Measurements from ENCODE around the gene TBPL2. TPM values are rescaled to one million over a fixed set of nuclear protein-coding genes. Genes with fewer than 3 reads are reported as not detected.

The TBPL2 gene
- total and polyA plus RNA-seq, 4 experiments from 2014 or later = not detected

DNA sequence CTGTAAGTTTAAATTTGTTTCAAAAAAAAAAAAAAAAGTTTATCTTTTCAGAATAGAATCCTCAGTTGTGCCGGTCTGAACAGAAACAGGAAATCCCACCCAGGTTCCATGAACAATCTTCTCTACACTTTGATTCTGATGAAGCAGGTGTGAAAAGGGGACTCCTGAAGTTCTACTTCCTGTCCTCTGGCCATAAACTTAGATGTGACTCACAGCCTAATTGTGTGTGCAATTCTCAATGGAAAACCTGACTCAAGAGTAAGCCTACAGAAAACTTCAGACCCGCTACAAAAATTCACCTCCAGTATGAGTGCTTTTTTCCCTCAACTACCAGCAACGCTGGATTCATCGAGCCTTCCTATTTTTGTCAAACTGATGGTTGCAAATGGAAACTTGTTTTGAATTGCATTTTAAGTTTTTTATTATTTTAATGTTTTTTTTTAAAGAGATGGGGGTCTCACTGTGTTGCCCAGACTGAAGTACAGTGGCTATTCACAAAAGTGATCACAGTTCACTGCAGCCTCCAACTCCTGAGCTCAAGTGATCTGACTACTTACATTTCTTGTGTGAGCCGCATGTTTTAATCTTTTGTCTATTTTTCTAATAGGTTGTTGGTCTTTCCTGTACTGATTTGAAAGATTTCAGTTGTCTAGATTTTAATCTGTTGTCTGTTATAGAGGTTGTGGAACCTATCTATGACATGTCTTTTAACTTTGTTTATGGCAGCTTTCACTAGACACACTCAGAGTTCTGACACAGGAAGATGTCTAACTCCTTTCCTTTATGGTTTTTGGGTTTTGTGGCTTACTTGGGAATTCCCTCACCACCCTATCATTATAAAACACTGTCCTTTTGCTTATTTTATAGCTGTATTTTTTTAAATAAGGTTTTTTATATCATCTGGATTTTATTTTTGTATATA lies 66.4 kb downstream of the TBPL2 start:
- peak overlapping the region; percentile 33 for H3K27ac ChIP-seq (ENCODE audit: low read depth, low read length)
- ChIA-PET CTCF (ENCODE audit: partially characterized antibody) (interaction anchor here (0.7 to 3.7 kb wide), 9 partner anchors 10 to 102 kb away, joined by 3 to 20 read pairs (median 4); partner anchors contain the start of gene FBXO34), POLR2A (ENCODE audit: partially characterized antibody) (interaction anchor here (0.6 to 3.4 kb wide), 12 partner anchors 10 to 102 kb away, joined by 3 to 14 read pairs (median 4); partner anchors contain the start of gene ATG14)
- H3K4me3 ChIP-seq (ENCODE audit: low read length in 2 of 2) = peak overlapping the region in 1 of 2 donors; percentile 18
- no peaks in the 10 kb centered on the region for H3K9me3 Mint-ChIP-seq
- H3K9me3 ChIP-seq (ENCODE audit: control insufficient read depth in 1 of 2, low read length in 2 of 2) = no peaks in the 10 kb centered on the region
- intact Hi-C loops (cut with micrococcal nuclease) = loop anchor here (5.0 kb wide), 2 partner anchors 37 to 38 kb away; partner anchors contain the start of gene ATG14
- H3K36me3 Mint-ChIP-seq = peaks cover 44 to 55% of the 10 kb centered on the region in 2 donors
- H3K36me3 ChIP-seq (ENCODE audit: insufficient read depth, low read length) = peaks cover 27% of the 10 kb centered on the region
- peak overlapping the region; percentile 52 to 87 (median 58) for H3K4me3 Mint-ChIP-seq
- peaks cover 33% of the 10 kb centered on the region for H3K4me1 ChIP-seq (ENCODE audit: insufficient read depth, low read length)
- H3K27me3 ChIP-seq (ENCODE audit: insufficient read depth, low read length) = no peaks in the 10 kb centered on the region
- peak; percentile 68 to 85 (median 70) for DNase-seq
- H3K4me1 Mint-ChIP-seq = peaks cover 32 to 49% (median 38%) of the 10 kb centered on the region in 4 donors
- no peaks in the 10 kb centered on the region for H3K27me3 Mint-ChIP-seq
- peak overlapping the region; percentile 81 to 98 (median 89) for H3K27ac Mint-ChIP-seq

DNA sequence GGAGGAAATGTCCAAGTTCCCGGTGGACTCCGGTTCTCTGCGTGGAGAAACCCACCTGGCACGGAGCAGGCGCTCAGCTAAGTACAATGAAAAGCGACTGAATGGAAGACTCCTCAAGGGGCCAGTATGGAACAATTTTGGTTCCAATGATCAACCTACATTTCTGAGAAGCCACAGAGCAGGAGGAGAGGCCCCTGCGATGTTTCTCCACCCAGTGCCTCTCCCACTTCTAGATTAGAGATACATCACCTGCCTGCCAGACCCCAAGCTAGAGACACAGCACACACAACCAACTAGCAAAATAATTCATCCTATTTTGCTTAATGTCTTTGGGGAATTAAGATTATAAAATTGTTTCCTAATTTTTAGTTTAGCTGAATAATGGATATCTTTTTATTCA lies 67.6 kb downstream of the TBPL2 start:
- peaks cover 24% of the 10 kb centered on the region for H3K36me3 ChIP-seq (ENCODE audit: insufficient read depth, low read length)
- Mint-ChIP-seq H3K27me3 (no peaks in the 10 kb centered on the region), H3K9me3 (no peaks in the 10 kb centered on the region), H3K4me3 (no peak overlapping the region), H3K36me3 (peaks cover 43 to 54% of the 10 kb centered on the region in 2 donors), H3K27ac (peak overlapping the region; percentile 36 to 92 (median 75)), H3K4me1 (peaks cover 32 to 43% (median 38%) of the 10 kb centered on the region in 4 donors)
- no peak overlapping the region for H3K4me3 ChIP-seq (ENCODE audit: low read length in 2 of 2)
- intact Hi-C loops (cut with micrococcal nuclease) = loop anchor here (5.0 kb wide), 2 partner anchors 36 to 39 kb away; partner anchors contain the start of gene ATG14
- POLR2A ChIA-PET (ENCODE audit: partially characterized antibody) = interaction anchor here (1.4 to 3.4 kb wide), 2 partner anchors 9 to 35 kb away, joined by 3 to 12 read pairs; no protein-coding TSS in a partner anchor
- H3K27ac ChIP-seq (ENCODE audit: low read depth, low read length) = no peak overlapping the region
- DNase-seq = no peak
- no peaks in the 10 kb centered on the region for H3K27me3 ChIP-seq (ENCODE audit: insufficient read depth, low read length)
- peaks cover 33% of the 10 kb centered on the region for H3K4me1 ChIP-seq (ENCODE audit: insufficient read depth, low read length)
- CTCF ChIA-PET (ENCODE audit: partially characterized antibody) = interaction anchor here (0.7 to 3.7 kb wide), 6 partner anchors 9 to 101 kb away, joined by 3 to 20 read pairs (median 3); partner anchors contain the start of gene FBXO34
- H3K9me3 ChIP-seq (ENCODE audit: control insufficient read depth in 1 of 2, low read length in 2 of 2) = no peaks in the 10 kb centered on the region

DNA sequence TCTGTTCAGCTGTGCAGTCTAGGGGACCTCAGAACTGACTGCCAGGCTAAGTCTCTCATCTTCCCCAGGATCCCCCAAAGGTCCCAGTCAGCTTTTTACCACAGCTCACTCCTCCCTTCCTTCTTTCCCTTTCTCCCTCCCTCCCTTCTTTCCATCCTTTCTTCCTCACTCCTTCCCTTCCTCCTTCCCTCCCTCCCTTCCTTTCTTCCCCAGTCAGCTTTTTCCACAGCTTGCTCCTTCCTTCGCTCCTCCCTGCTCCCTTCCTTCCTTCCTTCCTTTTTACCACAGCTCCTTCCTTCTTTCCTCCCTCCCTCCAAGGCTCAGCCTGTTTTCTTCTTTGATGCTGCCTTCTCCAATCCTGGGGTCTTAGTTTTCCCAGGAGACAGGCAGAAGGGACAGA lies 68.0 kb downstream of the TBPL2 start:
- POLR2A ChIA-PET (ENCODE audit: partially characterized antibody) = interaction anchor here (1.4 to 3.4 kb wide), 2 partner anchors 9 to 35 kb away, joined by 3 to 12 read pairs; no protein-coding TSS in a partner anchor
- no peak for DNase-seq
- peaks cover 33% of the 10 kb centered on the region for H3K4me1 ChIP-seq (ENCODE audit: insufficient read depth, low read length)
- Mint-ChIP-seq H3K27ac (peak overlapping the region in 6 of 7 donors; percentile 75 to 92 (median 86)), H3K9me3 (no peaks in the 10 kb centered on the region), H3K36me3 (peaks cover 44 to 54% of the 10 kb centered on the region in 2 donors), H3K4me3 (no peak overlapping the region), H3K27me3 (no peaks in the 10 kb centered on the region), H3K4me1 (peaks cover 32 to 43% (median 38%) of the 10 kb centered on the region in 4 donors)
- intact Hi-C loops (cut with micrococcal nuclease) = loop anchor here (5.0 kb wide), 2 partner anchors 35 to 40 kb away; partner anchors contain the start of gene ATG14
- H3K9me3 ChIP-seq (ENCODE audit: control insufficient read depth in 1 of 2, low read length in 2 of 2) = no peaks in the 10 kb centered on the region
- peaks cover 21% of the 10 kb centered on the region for H3K36me3 ChIP-seq (ENCODE audit: insufficient read depth, low read length)
- no peak overlapping the region for H3K27ac ChIP-seq (ENCODE audit: low read depth, low read length)
- H3K27me3 ChIP-seq (ENCODE audit: insufficient read depth, low read length) = no peaks in the 10 kb centered on the region
- H3K4me3 ChIP-seq (ENCODE audit: low read length in 2 of 2) = no peak overlapping the region
- CTCF ChIA-PET (ENCODE audit: partially characterized antibody) = interaction anchor here (0.6 to 3.7 kb wide), 6 partner anchors 9 to 392 kb away, joined by 3 to 20 read pairs (median 4); partner anchors contain the start of gene FBXO34

DNA sequence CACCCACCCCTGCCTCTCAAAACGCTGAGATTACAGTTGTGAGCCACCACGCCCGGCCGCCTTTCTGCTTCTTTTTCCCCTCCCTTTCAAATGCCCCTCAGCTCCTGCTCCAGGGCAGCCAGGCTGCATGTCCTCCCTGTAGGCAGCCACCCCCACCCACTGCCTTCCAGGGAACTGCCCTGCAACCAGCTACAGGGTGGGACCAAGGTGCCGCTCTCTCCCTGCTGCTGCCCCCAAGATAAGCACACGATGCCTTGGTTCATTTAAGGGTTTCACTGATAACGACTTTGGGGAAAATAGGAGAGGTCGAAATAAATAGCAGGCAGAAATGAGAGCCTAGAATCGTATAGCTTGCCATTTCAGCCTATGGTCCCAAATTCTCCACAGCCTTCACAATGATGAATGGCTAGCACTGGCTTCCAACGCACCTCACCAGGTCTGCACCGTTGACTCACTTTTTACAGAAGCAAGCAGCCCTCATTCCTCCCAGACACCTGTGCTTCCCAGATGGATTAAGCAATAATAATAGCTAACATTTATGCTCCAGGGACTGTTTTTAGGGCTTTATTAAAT lies 69.4 kb downstream of the TBPL2 start:
- no peak overlapping the region for H3K4me3 ChIP-seq (ENCODE audit: low read length in 2 of 2)
- no peaks in the 10 kb centered on the region for H3K9me3 ChIP-seq (ENCODE audit: control insufficient read depth in 1 of 2, low read length in 2 of 2)
- no peaks in the 10 kb centered on the region for H3K27me3 ChIP-seq (ENCODE audit: insufficient read depth, low read length)
- intact Hi-C loops (cut with micrococcal nuclease) = loop anchor here (5.0 kb wide), 2 partner anchors 34 to 41 kb away; partner anchors contain the start of gene ATG14
- Mint-ChIP-seq H3K4me1 (peaks cover 28 to 41% (median 35%) of the 10 kb centered on the region in 4 donors), H3K27ac (peak overlapping the region in 4 of 7 donors; percentile 51 to 92 (median 74)), H3K27me3 (no peaks in the 10 kb centered on the region), H3K9me3 (no peaks in the 10 kb centered on the region), H3K4me3 (no peak overlapping the region), H3K36me3 (peaks cover 38 to 51% of the 10 kb centered on the region in 2 donors)
- ChIA-PET POLR2A (ENCODE audit: partially characterized antibody) (interaction anchor here (1.2 to 3.4 kb wide), 2 partner anchors 11 to 33 kb away, joined by 3 to 12 read pairs; no protein-coding TSS in a partner anchor), CTCF (ENCODE audit: partially characterized antibody) (interaction anchor here (1.0 to 1.1 kb wide), 2 partner anchors 16 to 100 kb away, joined by 3 read pairs; no protein-coding TSS in a partner anchor)
- no peak overlapping the region for H3K27ac ChIP-seq (ENCODE audit: low read depth, low read length)
- H3K4me1 ChIP-seq (ENCODE audit: insufficient read depth, low read length) = peaks cover 33% of the 10 kb centered on the region
- no peak for DNase-seq
- peaks cover 11% of the 10 kb centered on the region for H3K36me3 ChIP-seq (ENCODE audit: insufficient read depth, low read length)

DNA sequence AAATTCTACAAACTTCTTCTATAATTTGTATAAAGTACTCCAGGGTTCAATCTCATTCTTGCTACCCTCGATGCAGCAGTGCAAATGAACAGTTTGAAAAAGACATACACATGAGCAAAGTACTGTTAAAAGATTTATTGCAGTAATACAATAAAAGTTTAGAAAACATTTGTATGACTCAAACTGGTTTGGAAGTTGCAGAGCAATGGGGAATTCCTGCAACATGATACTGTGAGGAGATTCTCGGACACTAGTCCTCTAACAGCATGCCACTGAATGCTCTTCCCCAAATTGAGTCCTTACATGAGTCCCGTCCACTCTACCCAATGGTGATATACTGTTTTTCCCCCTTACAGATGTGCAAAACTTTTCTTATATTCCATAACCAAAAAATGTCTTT lies 74.1 kb downstream of the TBPL2 start:
- ChIA-PET CTCF (ENCODE audit: partially characterized antibody) (interaction anchor here (4.8 kb wide), 1 partner anchor 11 kb away, joined by 30 read pairs; no protein-coding TSS in a partner anchor), POLR2A (ENCODE audit: partially characterized antibody) (interaction anchor here (0.6 to 1.3 kb wide), 2 partner anchors 33 to 213 kb away, joined by 3 to 5 read pairs; no protein-coding TSS in a partner anchor)
- Histone ChIP-seq H3K27ac (ENCODE audit: low read depth, low read length) (no peak overlapping the region), H3K9me3 (ENCODE audit: control insufficient read depth in 1 of 2, low read length in 2 of 2) (no peaks in the 10 kb centered on the region), H3K27me3 (ENCODE audit: insufficient read depth, low read length) (no peaks in the 10 kb centered on the region), H3K4me3 (ENCODE audit: low read length in 2 of 2) (no peak overlapping the region), H3K4me1 (ENCODE audit: insufficient read depth, low read length) (no peaks in the 10 kb centered on the region), H3K36me3 (ENCODE audit: insufficient read depth, low read length) (peaks cover 7% of the 10 kb centered on the region)
- H3K36me3 Mint-ChIP-seq = peaks cover 42 to 56% of the 10 kb centered on the region in 2 donors
- H3K27ac Mint-ChIP-seq = no peak overlapping the region
- intact Hi-C loops (cut with micrococcal nuclease) = no loop called here
- no peak overlapping the region for H3K4me3 Mint-ChIP-seq
- peaks cover 4 to 17% (median 9%) of the 10 kb centered on the region in 4 donors for H3K4me1 Mint-ChIP-seq
- no peak for DNase-seq
- no peaks in the 10 kb centered on the region for H3K9me3 Mint-ChIP-seq
- H3K27me3 Mint-ChIP-seq = no peaks in the 10 kb centered on the region
